HG02610 (cell line): Measurements from ENCODE around the gene FAM221A.
"Not testable (repeated sequence)": the region's sequence is repeated elsewhere in the genome, so short reads cannot be mapped to it uniquely, and the experiment has no call there.

Experiments
- ATAC-seq: cut with Tn5 transposase; IDR thresholded peaks from one replicate; pipeline ENCODE4 v1.9.1; 2021; ENCODE audit warnings: mild to moderate bottlenecking, moderate library complexity; ENCODE audit not compliant: unreplicated experiment

The FAM221A gene, protein sequence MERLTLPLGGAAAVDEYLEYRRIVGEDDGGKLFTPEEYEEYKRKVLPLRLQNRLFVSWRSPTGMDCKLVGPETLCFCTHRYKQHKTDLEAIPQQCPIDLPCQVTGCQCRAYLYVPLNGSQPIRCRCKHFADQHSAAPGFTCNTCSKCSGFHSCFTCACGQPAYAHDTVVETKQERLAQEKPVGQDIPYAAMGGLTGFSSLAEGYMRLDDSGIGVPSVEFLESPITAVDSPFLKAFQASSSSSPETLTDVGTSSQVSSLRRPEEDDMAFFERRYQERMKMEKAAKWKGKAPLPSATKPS

DNA sequence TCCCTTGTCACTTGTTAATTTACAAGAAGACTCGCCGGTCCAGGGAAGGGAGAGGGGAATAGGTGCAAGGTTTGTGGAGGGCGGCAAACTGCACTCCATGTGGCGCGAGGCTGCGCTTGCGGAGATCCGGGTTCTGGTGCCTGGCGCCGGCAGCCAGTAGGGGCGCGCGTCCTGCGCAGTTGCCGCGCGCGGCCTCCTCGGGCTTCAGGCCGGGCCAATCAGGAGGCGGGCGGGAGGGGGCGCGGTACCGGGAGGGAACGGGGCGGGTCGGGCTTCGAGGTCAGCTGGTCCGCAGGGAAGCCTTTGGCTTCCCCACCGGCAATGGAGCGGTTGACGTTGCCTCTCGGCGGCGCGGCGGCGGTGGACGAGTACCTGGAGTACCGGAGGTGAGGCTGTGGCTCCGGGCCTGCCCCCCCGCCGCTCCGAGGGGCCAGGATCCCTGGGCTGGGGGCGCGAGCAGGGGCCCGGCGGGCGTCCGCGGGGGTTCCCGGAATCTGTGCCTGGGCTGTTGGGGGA lies at the start of gene FAM221A:
TSS of gene FAM221A (plus strand) at position 302 of the 516 bp plus-strand sequence. CDS start at position 322, 20 bp downstream.
- peak; percentile 98 for ATAC-seq

DNA sequence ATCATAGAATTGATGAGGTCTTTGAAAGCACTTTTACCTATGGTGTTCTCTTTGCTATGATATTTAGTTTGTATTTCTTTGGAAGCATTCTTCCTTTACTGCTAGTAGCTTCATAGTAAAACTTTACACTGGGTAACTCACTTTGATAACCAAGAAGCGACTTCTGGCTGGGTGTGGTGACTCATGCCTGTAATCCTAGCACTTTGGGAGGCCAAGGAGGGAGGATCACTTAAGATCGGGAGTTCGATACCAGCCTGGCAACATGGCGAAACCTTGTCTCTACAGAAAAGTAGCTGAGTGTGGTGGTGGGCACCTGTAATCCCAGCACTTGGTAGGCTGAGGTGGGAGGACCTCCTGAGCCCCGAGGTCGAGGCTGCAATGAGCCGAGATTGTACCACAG lies 46.6 kb upstream of the FAM221A start:
- no peak for ATAC-seq

DNA sequence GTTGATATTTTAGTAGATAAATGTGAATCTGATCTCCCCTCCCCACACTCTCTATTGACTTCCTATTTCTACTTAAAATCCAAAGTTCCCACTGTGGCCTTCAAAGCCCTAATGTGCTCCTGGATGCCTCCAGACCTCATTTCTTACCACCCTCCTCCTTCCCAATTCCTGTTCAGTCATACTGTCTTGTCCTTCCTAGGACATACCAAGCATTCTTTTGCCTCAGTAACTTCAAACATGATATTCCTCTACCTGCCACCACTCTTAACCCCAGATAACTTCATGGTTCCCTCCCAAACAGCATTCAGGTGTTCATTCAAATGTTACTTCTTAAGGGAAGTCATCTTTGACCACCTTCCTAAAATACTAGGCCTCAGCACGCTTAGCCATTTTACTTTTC lies 34.2 kb upstream of the FAM221A start:
- no peak for ATAC-seq

DNA sequence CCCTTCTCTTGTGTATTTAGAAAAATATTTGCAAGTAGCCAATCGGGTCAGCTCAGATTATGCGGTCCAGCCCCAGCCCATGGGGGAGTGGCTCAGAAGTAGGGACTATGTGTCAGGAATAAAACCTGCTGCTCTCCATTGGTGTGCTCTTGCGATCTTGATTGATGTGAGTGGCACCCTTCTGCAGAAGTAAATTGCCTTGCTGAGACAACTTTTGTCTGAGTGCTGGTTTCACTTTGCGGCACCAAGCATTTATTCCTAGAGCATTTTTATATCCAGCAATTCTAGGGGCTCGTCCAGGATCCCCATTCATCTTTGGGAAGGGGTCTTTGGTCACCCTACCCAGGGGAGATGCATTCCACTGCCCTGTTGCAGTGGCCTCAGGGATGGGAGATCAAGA lies 26.1 kb upstream of the FAM221A start:
- no peak for ATAC-seq

DNA sequence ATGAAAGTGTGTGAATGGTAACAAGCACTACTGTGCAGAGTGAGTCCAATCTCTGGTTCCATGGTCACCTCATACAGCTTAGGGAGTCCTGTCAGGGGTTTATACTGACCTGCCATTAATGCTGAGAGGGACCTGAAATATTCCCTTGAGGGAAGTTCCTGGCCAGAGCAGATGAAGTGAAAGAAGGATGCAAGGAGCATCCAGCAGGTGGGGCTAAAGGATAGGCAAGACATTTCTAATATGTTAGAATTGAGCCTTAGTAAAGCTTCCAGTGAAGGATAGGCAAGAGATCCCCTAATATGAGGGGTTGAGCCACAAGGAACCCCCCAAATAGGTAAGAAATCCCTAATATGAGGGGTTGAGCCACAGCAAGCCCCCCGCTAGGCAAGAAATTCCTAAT lies 25.5 kb upstream of the FAM221A start:
- ATAC-seq = no peak

DNA sequence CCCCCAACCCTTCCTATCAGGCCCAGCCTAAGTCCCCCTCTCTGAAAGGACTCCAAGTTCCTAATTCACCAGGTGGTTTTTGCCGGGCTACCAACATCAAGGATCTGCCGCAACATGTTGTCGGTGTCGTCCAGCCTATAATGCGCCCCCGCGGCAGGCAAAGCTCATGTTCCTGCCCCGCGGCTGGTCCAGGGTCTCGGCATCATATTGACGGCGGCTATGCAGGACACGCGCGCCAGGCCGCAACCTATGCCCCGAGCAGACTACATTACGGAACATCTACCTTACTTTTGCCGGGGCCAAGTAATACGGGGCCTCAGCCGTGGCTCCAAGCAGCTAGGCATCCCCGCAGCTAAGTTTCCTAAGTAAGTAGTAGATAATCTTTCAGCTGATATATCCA lies 24.6 kb upstream of the FAM221A start:
- ATAC-seq = no peak

DNA sequence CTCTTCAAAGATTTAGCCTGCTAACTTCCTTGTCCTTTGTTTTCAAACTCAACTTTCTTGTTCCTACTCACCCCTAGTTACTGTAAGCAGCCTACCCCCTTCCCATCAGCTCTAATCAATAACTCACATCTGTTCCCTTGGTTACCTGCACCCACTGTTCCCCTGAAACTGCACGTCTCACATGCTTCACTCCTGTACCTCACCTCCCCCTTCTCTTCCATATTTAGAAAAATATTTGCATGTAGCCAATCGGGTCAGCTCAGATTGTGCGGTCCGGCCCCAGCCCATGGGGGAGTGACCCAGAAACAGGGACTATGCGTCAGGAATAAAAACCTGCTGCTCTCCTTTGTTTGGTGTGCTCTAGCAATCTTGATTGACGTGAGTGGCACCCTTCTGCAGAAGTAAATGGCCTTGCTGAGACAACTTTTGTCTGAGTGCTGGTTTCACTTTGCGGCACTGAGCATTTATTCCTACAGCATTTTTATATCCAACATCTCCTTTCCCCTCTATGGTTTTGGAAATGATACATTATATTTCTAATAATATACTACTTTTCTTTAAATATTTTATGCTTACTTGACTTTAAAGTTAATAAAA lies 21.1 kb upstream of the FAM221A start:
- no peak for ATAC-seq

DNA sequence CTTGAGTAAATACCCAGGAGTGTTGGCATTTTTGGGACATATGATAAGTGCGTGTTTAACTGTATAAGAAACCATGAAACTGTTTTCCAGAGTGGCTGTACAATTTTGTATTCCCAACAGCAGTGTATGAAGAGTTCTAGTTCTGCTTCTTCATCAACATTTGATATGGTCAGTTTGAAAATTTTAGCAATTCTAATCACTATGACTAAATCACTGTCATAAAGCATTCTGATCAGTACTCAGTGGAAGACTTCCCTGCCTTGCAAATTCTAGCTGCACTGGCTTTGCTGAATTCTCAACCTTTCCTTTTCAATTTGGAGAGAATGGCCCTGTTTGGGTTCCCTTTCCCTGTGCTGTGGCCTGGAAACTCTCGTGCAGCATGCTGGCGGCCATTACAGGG lies 18.6 kb upstream of the FAM221A start:
- no peak for ATAC-seq

DNA sequence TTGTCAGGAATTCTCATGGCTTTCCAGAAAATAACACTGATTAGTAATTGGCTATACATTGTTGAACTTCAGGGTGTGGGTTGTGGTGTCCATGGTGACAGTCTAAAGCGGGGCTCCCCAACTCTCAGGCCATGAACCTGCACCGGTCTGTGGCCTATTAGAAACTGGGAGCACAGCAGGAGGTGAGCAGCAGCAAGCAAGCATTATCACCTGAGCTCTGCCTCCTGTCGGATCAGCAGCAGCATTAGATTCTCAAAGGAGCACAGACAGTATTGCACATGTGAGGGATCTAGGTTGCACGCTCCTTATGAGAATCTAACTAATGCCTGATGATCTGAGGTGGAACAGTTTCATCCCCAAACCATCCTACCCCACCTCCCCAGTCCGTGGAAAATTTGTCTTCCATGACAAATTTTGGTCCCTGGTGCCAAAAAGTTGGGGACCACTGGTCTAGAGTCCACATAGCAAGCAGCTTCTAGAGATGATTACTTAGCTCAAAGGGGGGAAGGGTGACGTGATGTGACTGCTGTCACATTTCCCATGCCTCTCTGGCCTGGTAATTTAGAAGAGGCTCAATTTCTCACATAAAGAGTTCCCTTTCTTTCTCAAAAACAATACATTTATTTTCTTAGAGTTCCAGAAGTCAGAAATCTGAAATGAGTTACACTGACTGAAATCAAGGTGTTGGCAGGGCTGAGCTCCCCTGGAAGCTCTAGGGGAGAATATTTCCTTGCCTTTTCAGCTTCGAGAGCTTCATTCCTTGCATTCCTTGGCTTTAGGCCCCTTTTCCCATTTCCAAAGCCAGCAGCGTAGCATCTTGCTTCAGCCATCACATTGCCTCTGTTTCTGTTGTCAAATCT lies 17.6 kb upstream of the FAM221A start:
- no peak for ATAC-seq

DNA sequence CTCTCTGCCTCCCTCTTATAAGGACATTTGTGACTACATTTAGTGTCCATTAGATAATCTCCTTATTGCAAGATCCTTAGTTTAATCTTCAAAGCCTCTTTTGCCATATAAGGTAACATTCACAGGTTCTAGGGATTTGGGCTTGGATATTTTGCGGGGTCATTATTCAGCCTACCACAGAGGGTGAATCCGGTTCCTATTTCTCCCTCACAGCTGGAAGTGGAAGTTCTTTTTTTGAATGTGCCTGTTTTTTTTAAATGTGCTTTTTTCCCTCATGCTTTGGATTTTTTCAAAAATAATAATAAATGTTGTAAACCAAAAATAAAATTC lies 17.1 kb upstream of the FAM221A start:
- ATAC-seq = no peak

DNA sequence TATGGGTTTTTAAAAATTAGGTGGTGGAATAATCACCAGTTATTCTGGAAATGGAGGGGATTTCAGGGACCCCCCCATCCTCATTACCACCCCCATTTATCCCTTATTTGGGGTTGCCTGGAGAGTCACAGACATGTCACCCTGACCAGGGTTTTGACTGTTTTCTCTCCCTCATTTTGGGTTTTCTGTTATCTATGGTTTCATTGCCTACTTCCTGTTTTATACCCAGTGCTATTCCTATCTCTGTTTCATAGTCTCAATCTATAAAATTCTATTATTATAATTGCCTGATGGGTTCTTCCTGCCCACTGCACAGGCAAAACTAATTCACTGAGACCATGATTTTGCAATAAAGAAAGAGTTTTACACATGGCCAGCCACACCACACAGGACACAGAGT lies 15.9 kb upstream of the FAM221A start:
- ATAC-seq = no peak

DNA sequence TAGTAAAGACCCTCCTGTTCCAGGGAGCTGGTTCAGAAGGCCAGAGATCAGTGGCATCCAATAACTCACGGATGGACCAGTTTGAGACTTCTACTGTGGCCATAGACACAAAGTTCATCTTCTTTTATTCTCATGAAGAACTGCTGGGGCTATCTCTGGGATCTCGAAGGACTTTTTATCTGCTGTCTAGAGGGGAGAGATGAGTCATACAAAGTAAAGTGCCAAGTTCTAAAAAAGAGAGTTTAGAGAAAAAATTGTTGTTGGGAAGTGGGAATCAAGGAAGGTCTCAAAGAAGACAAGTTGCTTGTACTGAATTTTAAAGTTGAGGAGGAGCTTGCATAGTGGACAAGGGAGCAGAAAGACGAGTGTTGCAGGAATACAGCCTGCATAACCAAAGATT lies 8.0 kb upstream of the FAM221A start:
- no peak for ATAC-seq

DNA sequence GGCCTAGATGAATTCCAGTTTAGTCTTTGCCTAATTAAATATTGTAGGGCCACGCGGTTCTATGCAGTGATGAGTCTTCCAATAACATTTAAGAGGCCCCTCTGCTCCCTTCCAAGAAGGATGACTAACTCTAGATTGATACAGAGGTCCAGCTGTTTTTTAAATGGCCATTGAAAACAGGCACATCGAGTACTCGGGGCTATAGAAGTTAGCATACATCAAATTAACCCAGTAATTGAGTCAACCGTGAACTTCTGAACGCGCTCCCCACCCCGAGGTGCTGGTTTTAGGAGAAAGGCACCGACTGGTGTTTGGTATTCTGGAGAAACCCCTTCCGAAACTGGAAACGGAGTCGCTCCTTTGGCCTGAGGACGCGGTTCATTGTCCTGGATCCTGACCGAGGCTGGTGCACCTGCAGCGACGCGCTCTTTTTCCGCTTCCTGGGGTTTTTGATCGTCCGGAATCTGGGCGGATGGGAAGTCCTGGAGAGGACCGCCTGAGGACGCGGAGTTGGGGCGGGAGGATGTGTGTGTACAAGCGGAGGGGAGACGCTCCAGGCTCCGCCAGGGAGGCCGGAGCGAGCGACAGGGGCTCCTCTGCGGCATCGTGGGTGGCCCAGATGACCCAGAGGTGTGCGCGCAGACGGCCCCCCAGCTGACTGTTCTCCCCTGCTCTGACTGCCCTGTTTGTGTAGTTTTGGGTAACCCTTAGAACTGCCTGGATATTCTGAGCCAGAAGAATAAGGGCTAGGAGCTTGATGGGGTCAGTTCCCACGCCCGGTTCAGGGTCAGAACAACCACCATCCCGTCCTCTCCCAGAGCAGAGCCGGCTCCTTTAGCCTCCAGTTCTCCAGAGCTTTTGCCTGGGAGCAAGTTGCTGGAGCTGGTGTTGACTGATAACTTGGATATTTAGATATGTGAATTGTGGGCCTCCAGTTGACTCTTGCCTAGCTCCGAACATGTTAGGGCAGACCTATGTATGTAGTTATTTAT lies 711 bp downstream of the FAM221A start:
- ATAC-seq = peak; percentile 40

DNA sequence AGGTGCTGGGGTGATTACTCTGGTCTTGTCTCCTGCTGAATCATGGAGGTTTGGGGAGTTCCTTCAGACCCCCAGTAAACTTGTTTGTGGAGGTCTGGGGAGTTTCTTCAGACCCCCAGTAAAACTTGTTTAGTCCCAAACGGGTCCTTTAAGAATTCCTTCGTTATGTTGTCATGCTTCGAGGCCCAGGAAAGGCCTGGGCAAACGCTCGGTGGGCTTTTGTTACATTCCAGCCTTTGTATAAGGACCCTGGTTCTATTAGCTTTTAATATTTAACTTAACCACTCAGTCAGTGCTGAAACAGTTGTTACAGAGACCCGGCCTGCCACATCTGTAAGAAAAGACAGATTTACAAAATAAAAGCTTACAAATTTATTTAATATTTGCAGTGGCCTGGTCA lies 4.0 kb downstream of the FAM221A start:
- not testable (repeated sequence) for ATAC-seq

DNA sequence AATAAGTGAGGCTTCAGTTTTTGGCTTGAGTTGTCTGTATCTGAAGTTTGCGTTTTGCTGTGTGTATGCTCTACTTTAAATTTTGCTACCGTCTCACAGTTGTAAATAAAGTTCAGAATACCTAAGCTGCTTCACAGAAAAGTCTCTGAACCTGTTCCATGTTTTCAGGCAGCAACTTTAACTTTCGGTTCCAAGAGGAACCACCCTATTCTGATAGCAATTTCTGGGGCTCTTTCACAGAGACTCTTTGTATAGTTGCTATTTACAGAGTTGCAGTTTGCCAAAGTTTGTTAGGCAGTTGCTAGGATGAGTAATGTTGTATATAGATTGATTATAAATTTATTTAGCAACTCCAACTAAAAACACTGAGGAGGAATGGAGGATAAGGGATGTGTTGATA lies 5.7 kb downstream of the FAM221A start:
- no peak for ATAC-seq

DNA sequence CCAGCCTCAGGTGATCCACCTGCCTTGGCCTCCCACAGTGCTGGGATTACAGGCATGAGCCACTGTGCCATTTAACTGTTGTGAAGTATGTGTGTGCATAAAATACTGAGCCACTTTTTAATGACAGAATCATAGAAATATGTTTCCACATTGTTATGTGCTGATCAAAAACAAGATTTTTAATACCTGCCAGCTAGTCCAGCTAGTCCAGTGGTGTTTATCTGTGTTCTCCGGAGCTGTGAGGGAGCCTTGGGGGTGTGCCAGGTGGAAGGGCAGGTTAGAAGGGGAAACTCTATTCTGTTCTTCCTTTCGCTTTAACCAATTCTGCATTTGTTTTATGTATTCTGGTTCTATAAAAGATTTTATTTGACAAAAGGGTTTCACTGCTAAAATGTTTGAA lies 7.0 kb downstream of the FAM221A start:
- ATAC-seq = no peak

DNA sequence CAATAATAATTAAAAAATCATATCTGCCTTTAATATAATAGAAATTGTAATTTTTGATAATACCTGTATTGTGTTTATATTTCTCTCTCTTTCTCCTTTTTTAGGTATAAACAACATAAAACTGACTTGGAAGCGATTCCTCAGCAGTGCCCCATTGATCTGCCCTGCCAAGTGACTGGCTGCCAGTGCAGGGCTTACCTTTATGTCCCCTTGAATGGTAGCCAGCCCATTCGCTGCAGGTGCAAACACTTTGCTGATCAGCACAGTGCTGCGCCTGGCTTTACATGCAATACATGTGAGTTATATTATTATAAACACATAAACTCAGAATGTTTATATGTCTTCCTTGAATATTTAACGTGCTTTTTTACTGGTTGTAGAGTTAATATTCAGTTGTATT lies 9.2 kb downstream of the FAM221A start:
- no peak for ATAC-seq

DNA sequence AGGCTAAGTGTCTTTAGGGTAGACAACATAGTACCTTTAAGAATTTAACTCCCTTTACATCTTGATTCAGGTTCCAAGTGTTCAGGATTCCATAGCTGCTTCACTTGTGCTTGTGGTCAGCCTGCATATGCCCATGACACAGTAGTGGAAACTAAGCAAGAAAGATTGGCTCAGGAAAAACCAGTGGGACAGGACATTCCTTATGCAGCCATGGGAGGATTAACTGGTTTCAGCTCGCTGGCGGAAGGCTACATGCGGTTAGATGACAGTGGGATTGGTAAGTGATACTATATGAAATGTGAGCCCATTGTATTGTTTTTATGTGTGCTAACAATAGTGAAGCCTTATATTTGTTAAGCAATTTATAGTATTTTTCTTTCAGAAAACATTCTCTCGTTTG lies 11.3 kb downstream of the FAM221A start:
- no peak for ATAC-seq

DNA sequence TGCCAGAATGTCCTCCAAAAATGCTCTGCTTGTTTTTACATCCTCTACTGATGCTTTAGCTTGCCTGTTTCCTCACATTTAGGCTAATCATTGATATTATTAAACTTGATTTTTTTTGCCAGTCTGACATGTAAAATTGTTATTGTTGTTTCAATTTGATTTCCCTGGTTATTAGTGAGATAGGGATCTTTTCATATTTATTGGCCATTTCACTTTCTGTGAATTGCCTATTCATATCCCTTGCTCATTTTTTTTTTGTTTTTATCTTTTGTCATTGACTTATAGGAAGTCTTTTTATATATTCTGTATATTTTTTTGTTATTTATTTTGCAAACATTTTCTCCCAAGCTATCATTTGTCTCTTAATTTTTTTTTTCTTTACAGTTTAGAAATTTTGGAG lies 13.2 kb downstream of the FAM221A start:
- ATAC-seq = no peak

DNA sequence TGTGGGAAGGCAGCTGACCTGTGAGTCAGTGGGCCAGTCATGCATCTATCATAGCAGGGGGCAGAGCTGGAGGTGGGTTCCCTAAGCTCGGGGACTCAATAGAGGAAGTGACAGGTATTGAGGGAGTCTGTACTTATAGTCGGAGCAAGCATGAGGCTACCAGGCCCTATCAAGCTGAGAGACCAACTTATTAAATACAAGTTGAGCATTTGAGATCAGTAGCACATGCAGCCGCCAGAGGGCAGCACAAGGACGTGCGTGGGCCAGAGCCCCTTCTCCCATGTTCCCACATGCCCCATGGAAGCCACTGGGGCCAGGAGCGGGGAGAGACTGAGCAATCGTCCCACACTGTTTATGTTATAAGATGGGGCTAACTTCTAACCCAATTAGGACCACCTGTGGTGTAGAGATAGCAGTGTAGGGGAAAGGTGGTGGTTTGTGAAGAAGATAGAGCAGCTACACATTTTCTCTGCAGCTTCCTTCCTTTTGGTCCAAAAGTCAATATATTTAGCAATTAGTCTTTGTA lies 17.0 kb downstream of the FAM221A start:
- ATAC-seq = peak; percentile 75
